Measurements from ENCODE around the gene NKTR. TPM values are rescaled to one million over a fixed set of nuclear protein-coding genes. Genes with fewer than 3 reads are reported as not detected.

NKTR gene
- total and polyA plus RNA-seq, 2 of the 13 experiments (the other 11 are each of a cell fraction or from before 2014, with no cell fraction given): 41.3 to 59.6 TPM

DNA sequence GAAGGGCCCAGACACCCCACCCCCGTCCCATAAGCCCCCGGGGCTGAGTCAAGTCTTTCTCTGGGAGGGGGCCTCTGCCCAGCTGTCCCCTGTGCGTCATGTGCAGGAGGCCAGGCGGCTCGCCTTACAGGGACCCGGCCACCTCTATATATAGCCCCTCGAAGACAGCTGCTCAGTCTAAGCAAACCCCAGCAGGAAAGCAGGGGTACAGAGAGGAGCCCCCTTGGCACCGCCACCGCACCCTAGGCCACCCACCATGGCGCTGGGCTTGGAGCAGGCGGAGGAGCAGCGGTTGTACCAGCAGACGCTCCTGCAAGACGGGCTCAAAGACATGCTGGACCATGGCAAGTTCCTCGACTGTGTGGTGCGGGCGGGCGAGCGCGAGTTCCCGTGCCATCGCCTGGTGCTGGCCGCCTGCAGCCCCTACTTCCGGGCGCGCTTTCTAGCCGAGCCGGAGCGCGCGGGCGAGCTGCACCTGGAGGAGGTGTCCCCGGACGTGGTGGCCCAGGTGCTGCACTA, 84.9 kb downstream of the NKTR start, which contains the start of gene KLHL40:
TSS of gene KLHL40 (plus strand) at position 175 of the 519 bp plus-strand sequence. CDS start at position 257, 82 bp downstream.
- Histone ChIP-seq H3K9me3 (ENCODE audit: low read length) (no peaks in the 10 kb centered on the region), H3K4me2 (ENCODE audit: low read depth, low read length) (no peak within 1 kb of the TSS), H3K4me3 (replicated peaks in 1 of 3; ENCODE audit: insufficient read depth in 1 of 3, low read depth in 2 of 3, low read length in 3 of 3) (no peak within 1 kb of the TSS), H3K4me1 (ENCODE audit: insufficient read depth, low read length) (peaks cover 5% of the 10 kb centered on the region; the same call in 1 of the 2 replicates), H3K27ac (ENCODE audit: extremely low read length, insufficient read depth, low read length) (no peak within 1 kb of the TSS), H3K36me3 (replicated peaks in 1 of 2; ENCODE audit: control insufficient read depth in 1 of 2, insufficient read depth in 2 of 2, low read length in 2 of 2) (no peaks in the 10 kb centered on the region), H3K9ac (ENCODE audit: insufficient read depth, low read depth, low read length) (no peak within 1 kb of the TSS), H2AFZ (ENCODE audit: low read length) (no peak within 1 kb of the TSS), H3K79me2 (ENCODE audit: insufficient read depth, low read length) (no peaks in the 10 kb centered on the region), H4K20me1 (ENCODE audit: insufficient read depth, low read length) (no peaks in the 10 kb centered on the region), H3K27me3 (ENCODE audit: control insufficient read depth in 1 of 2, insufficient read depth in 2 of 2, low read length in 2 of 2) (peaks cover 3 to 45% of the 10 kb centered on the region in 2 experiments; a peak in 4 of 5 replicates)
- no TSS peak for BruUV-seq (replicated peaks)
- ATAC-seq (no peak), FAIRE-seq (no peak), DNase-seq (ENCODE audit: low spot score) (no peak)
- in situ Hi-C loops (cut with HindIII; ENCODE audit: extremely low pct_ligation_motif_present, low pct_unique_long_range_greater_than_20kb) (no loop called here), intact Hi-C loops (cut with micrococcal nuclease; ENCODE audit: unreplicated experiment) (no loop called here)
- ChIA-PET CTCF (ENCODE audit: low intra/inter-chr PET ratio, low total read pairs) (no interaction called here), POLR2A (no interaction called here)
- TF ChIP-seq GTF3A (CRISPR knock-in tag; conservative IDR thresholded peaks at IDR 0.05) (no peak), SMC3 (IDR thresholded peaks at IDR 0.05; ENCODE audit: low read length) (no peak), MXD1 (CRISPR knock-in tag; IDR thresholded peaks at IDR 0.05) (no peak), REPIN1 (CRISPR knock-in tag; IDR thresholded peaks at IDR 0.05; ENCODE audit: borderline replicate concordance, low read depth) (no peak), ZNF17 (CRISPR knock-in tag; IDR thresholded peaks at IDR 0.05) (no peak), NCOA2 (CRISPR knock-in tag; IDR thresholded peaks at IDR 0.05) (no peak), ESRRA (CRISPR knock-in tag; IDR thresholded peaks at IDR 0.05; ENCODE audit: low read depth) (no peak)
- TF ChIP-seq, protein P1, sequence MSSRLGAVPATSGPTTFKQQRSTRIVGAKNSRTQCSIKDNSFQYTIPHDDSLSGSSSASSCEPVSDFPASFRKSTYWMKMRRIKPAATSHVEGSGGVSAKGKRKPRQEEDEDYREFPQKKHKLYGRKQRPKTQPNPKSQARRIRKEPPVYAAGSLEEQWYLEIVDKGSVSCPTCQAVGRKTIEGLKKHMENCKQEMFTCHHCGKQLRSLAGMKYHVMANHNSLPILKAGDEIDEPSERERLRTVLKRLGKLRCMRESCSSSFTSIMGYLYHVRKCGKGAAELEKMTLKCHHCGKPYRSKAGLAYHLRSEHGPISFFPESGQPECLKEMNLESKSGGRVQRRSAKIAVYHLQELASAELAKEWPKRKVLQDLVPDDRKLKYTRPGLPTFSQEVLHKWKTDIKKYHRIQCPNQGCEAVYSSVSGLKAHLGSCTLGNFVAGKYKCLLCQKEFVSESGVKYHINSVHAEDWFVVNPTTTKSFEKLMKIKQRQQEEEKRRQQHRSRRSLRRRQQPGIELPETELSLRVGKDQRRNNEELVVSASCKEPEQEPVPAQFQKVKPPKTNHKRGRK (CRISPR knock-in tag; IDR thresholded peaks at IDR 0.05): no peak
- TF ChIP-seq, protein P2, sequence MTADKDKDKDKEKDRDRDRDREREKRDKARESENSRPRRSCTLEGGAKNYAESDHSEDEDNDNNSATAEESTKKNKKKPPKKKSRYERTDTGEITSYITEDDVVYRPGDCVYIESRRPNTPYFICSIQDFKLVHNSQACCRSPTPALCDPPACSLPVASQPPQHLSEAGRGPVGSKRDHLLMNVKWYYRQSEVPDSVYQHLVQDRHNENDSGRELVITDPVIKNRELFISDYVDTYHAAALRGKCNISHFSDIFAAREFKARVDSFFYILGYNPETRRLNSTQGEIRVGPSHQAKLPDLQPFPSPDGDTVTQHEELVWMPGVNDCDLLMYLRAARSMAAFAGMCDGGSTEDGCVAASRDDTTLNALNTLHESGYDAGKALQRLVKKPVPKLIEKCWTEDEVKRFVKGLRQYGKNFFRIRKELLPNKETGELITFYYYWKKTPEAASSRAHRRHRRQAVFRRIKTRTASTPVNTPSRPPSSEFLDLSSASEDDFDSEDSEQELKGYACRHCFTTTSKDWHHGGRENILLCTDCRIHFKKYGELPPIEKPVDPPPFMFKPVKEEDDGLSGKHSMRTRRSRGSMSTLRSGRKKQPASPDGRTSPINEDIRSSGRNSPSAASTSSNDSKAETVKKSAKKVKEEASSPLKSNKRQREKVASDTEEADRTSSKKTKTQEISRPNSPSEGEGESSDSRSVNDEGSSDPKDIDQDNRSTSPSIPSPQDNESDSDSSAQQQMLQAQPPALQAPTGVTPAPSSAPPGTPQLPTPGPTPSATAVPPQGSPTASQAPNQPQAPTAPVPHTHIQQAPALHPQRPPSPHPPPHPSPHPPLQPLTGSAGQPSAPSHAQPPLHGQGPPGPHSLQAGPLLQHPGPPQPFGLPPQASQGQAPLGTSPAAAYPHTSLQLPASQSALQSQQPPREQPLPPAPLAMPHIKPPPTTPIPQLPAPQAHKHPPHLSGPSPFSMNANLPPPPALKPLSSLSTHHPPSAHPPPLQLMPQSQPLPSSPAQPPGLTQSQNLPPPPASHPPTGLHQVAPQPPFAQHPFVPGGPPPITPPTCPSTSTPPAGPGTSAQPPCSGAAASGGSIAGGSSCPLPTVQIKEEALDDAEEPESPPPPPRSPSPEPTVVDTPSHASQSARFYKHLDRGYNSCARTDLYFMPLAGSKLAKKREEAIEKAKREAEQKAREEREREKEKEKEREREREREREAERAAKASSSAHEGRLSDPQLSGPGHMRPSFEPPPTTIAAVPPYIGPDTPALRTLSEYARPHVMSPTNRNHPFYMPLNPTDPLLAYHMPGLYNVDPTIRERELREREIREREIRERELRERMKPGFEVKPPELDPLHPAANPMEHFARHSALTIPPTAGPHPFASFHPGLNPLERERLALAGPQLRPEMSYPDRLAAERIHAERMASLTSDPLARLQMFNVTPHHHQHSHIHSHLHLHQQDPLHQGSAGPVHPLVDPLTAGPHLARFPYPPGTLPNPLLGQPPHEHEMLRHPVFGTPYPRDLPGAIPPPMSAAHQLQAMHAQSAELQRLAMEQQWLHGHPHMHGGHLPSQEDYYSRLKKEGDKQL (CRISPR knock-in tag; IDR thresholded peaks at IDR 0.05; ENCODE audit: low read depth): no peak
- TF ChIP-seq, protein P3, sequence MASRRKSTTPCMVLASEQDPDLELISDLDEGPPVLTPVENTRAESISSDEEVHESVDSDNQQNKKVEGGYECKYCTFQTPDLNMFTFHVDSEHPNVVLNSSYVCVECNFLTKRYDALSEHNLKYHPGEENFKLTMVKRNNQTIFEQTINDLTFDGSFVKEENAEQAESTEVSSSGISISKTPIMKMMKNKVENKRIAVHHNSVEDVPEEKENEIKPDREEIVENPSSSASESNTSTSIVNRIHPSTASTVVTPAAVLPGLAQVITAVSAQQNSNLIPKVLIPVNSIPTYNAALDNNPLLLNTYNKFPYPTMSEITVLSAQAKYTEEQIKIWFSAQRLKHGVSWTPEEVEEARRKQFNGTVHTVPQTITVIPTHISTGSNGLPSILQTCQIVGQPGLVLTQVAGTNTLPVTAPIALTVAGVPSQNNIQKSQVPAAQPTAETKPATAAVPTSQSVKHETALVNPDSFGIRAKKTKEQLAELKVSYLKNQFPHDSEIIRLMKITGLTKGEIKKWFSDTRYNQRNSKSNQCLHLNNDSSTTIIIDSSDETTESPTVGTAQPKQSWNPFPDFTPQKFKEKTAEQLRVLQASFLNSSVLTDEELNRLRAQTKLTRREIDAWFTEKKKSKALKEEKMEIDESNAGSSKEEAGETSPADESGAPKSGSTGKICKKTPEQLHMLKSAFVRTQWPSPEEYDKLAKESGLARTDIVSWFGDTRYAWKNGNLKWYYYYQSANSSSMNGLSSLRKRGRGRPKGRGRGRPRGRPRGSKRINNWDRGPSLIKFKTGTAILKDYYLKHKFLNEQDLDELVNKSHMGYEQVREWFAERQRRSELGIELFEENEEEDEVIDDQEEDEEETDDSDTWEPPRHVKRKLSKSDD (CRISPR knock-in tag; IDR thresholded peaks at IDR 0.05; ENCODE audit: low read depth): no peak
- TF ChIP-seq, protein P4, sequence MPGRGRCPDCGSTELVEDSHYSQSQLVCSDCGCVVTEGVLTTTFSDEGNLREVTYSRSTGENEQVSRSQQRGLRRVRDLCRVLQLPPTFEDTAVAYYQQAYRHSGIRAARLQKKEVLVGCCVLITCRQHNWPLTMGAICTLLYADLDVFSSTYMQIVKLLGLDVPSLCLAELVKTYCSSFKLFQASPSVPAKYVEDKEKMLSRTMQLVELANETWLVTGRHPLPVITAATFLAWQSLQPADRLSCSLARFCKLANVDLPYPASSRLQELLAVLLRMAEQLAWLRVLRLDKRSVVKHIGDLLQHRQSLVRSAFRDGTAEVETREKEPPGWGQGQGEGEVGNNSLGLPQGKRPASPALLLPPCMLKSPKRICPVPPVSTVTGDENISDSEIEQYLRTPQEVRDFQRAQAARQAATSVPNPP (CRISPR knock-in tag; IDR thresholded peaks at IDR 0.05): no peak
- 45% methylated on average over 10 of the region's 34 CpGs for WGBS (ENCODE audit: low lambda C conversion rate)
